Neural cell (in vitro differentiated cells): ENCODE data around the gene MRPL34. TPM values are rescaled to one million over a fixed set of nuclear protein-coding genes. Genes with fewer than 3 reads are reported as not detected.

ENCODE experiments used
- H2AFZ ChIP-seq: fragments of 200-600, 300-800 bp; sonication (generic), shearing (Covaris generic); 2 replicates; pipeline ENCODE4 v1.6.0; 2014; ENCODE audit warnings: low read depth, mild to moderate bottlenecking, antibody characterized with exemption, low read length, moderate library complexity
- H3F3A ChIP-seq: fragments of 200-600 bp; shearing (Covaris generic); 2 replicates; pipeline ENCODE4 v1.6.1; 2016; ENCODE audit warnings: mild to moderate bottlenecking, moderate library complexity, mixed read lengths, antibody characterized with exemption, low read length; ENCODE audit not compliant: insufficient read depth, poor library complexity, severe bottlenecking
- H3K27ac ChIP-seq: fragments of 200-600, 300-800 bp; sonication (generic), shearing (Covaris generic); 2 replicates; pipeline ENCODE4 v1.5.1; 2014; ENCODE audit warnings: mild to moderate bottlenecking, low read length, moderate library complexity
- H3K27me3 ChIP-seq: fragments of 300-800, 200-600 bp; sonication (generic), shearing (Covaris generic); 2 replicates; pipeline ENCODE4 v1.6.0; 2014; ENCODE audit warnings: mild to moderate bottlenecking, low read depth, low read length, moderate library complexity; ENCODE audit not compliant: insufficient read depth
- H3K36me3 ChIP-seq: fragments of 300-800, 200-600 bp; sonication (generic), shearing (Covaris generic); 2 replicates; pipeline ENCODE4 v1.5.1; 2014; ENCODE audit warnings: mild to moderate bottlenecking, antibody characterized with exemption, low read length, moderate library complexity; ENCODE audit not compliant: insufficient read depth
- H3K4me2 ChIP-seq: fragments of 300-800, 200-600 bp; sonication (generic), shearing (Covaris generic); 2 replicates; pipeline ENCODE4 v1.6.0; 2014; ENCODE audit warnings: mild to moderate bottlenecking, low read length
- H3K4me3 ChIP-seq: fragments of 300-800, 200-600 bp; sonication (generic), shearing (Covaris generic); 2 replicates; pipeline ENCODE4 v1.5.1; 2014; ENCODE audit warnings: mild to moderate bottlenecking, low read length, moderate library complexity
- H3K79me2 ChIP-seq: fragments of 200-600 bp; shearing (Covaris generic); replicated peaks from 2 replicates; pipeline ENCODE4 v1.6.0; 2014; ENCODE audit warnings: mild to moderate bottlenecking, low read length, moderate library complexity; ENCODE audit not compliant: insufficient read depth
- H3K9ac ChIP-seq: fragments of 300-800, 200-600 bp; sonication (generic), shearing (Covaris generic); 2 replicates; pipeline ENCODE4 v1.6.1; 2016; ENCODE audit warnings: mild to moderate bottlenecking, low read length, mixed read lengths
- H3K9me2 ChIP-seq: fragments of 200-600 bp; shearing (Covaris generic); 2 replicates; pipeline ENCODE4 v1.6.1; 2016; ENCODE audit warnings: mild to moderate bottlenecking, low read length, mixed read lengths; ENCODE audit not compliant: insufficient read depth
- H3K9me3 ChIP-seq: fragments of 200-600, 300-800 bp; sonication (generic), shearing (Covaris generic); 2 replicates; pipeline ENCODE4 v1.6.1; 2016; ENCODE audit warnings: mild to moderate bottlenecking, mixed run types, low read length, moderate library complexity, mixed read lengths
- H4K20me1 ChIP-seq: fragments of 200-600 bp; shearing (Covaris generic); 2 replicates; pipeline ENCODE4 v1.6.1; 2016; ENCODE audit warnings: mild to moderate bottlenecking, mixed run types; ENCODE audit not compliant: insufficient read depth
- EP300 ChIP-seq: fragments of 450-650 bp; conservative IDR thresholded peaks from 2 replicates; pipeline ENCODE4 v1.6.1; 2014; ENCODE audit warnings: antibody characterized with exemption, mild to moderate bottlenecking, moderate library complexity; ENCODE audit not compliant: poor library complexity, severe bottlenecking
- EZH2 ChIP-seq: fragments of 200-600, 300-800 bp; shearing (Covaris generic), sonication (generic); IDR thresholded peaks from 2 replicates; pipeline ENCODE4 v1.6.1; 2014; ENCODE audit warnings: antibody characterized with exemption, low read length, borderline replicate concordance, mild to moderate bottlenecking; ENCODE audit not compliant: insufficient read depth, poor library complexity, severe bottlenecking
- MXI1 ChIP-seq: fragments of 450-650 bp; conservative IDR thresholded peaks from 2 replicates; pipeline ENCODE4 v1.6.1; 2014; ENCODE audit warnings: antibody characterized with exemption, mild to moderate bottlenecking; ENCODE audit not compliant: poor library complexity, severe bottlenecking
- POLR2AphosphoS5 ChIP-seq: IDR thresholded peaks from 2 replicates; pipeline ENCODE4 v1.6.1; 2012
- RAD21 ChIP-seq: fragments of 450-650 bp; conservative IDR thresholded peaks from 2 replicates; pipeline ENCODE4 v1.6.1; 2014; ENCODE audit warnings: antibody characterized with exemption, mild to moderate bottlenecking, moderate library complexity
- REST ChIP-seq: IDR thresholded peaks from 2 replicates; pipeline ENCODE4 v1.6.1; 2012; ENCODE audit warnings: borderline replicate concordance
- SMC3 ChIP-seq: fragments of 450-650 bp; conservative IDR thresholded peaks from 2 replicates; pipeline ENCODE4 v1.6.1; 2014; ENCODE audit warnings: antibody characterized with exemption, mild to moderate bottlenecking, moderate library complexity; ENCODE audit not compliant: poor library complexity
- TAF1 ChIP-seq: IDR thresholded peaks from 2 replicates; pipeline ENCODE4 v1.6.1; 2012; ENCODE audit warnings: low read depth
- polyA plus RNA-seq: library from polyadenylated mRNA; depleted of rRNA; stranded (reverse); fragments of >200 nt; gene quantifications from 2 replicates; pipeline ENCODE4 v1.2.3, GENCODE V29; 2014
- TF ChIP-seq, protein P1 (sequence below): fragments of 450-650 bp; IDR thresholded peaks from 2 replicates; pipeline ENCODE4 v1.5.1; 2014; ENCODE audit warnings: antibody characterized with exemption, mild to moderate bottlenecking, moderate library complexity; ENCODE audit not compliant: poor library complexity, severe bottlenecking

The MRPL34 gene
- polyA plus RNA-seq, 1 donor from 2014 or later: 61.7 TPM

- Histone ChIP-seq H3K4me2 (no peak overlapping the region), H3K27ac (no peak overlapping the region), H3K4me3 (no peak overlapping the region), H3K9me2 (no peaks in the 10 kb centered on the region), H3F3A (no peaks in the 10 kb centered on the region), H3K79me2 (no peaks in the 10 kb centered on the region), H2AFZ (no peak overlapping the region), H3K27me3 (no peaks in the 10 kb centered on the region), H4K20me1 (no peaks in the 10 kb centered on the region), H3K9ac (no peak overlapping the region), H3K9me3 (peaks cover 8% of the 10 kb centered on the region), H3K36me3 (no peaks in the 10 kb centered on the region)
- TF ChIP-seq EP300 (no peak), SMC3 (no peak), TAF1 (no peak), REST (no peak), RAD21 (no peak), EZH2 (no peak)
Observed at GRCh38 chr19:17259118-17259780, 46.4 kb upstream of the MRPL34 start.

GRCh38 chr19:17259934-17260333, 45.7 kb upstream of the MRPL34 start:
- Histone ChIP-seq H3K36me3 (no peaks in the 10 kb centered on the region), H3K27ac (no peak overlapping the region)

More at GRCh38 chr19:17259934-17260333, 45.7 kb upstream of the MRPL34 start:
- Histone ChIP-seq H3K4me3 (no peak overlapping the region), H4K20me1 (no peaks in the 10 kb centered on the region), H3K79me2 (no peaks in the 10 kb centered on the region), H3F3A (no peaks in the 10 kb centered on the region), H3K9me3 (peaks cover 8% of the 10 kb centered on the region), H3K27me3 (no peaks in the 10 kb centered on the region), H3K4me2 (no peak overlapping the region), H3K9me2 (no peaks in the 10 kb centered on the region), H3K9ac (no peak overlapping the region), H2AFZ (no peak overlapping the region)
- TF ChIP-seq, protein P1, sequence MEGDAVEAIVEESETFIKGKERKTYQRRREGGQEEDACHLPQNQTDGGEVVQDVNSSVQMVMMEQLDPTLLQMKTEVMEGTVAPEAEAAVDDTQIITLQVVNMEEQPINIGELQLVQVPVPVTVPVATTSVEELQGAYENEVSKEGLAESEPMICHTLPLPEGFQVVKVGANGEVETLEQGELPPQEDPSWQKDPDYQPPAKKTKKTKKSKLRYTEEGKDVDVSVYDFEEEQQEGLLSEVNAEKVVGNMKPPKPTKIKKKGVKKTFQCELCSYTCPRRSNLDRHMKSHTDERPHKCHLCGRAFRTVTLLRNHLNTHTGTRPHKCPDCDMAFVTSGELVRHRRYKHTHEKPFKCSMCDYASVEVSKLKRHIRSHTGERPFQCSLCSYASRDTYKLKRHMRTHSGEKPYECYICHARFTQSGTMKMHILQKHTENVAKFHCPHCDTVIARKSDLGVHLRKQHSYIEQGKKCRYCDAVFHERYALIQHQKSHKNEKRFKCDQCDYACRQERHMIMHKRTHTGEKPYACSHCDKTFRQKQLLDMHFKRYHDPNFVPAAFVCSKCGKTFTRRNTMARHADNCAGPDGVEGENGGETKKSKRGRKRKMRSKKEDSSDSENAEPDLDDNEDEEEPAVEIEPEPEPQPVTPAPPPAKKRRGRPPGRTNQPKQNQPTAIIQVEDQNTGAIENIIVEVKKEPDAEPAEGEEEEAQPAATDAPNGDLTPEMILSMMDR: no peak
- TF ChIP-seq TAF1 (no peak), MXI1 (no peak), SMC3 (no peak), REST (no peak), POLR2AphosphoS5 (no peak), RAD21 (no peak), EZH2 (no peak)
